Activated CD4-positive, alpha-beta T cell treated with anti-CD3 and anti-CD28 coated beads for 4 hours (primary cell): ENCODE results near the gene HBG2.
"Not testable (repeated sequence)": the region's sequence is repeated elsewhere in the genome, so short reads cannot be mapped to it uniquely, and the experiment has no call there.

Source experiments
- DNase-seq, 2 donors: peaks; one replicate each; pipeline ENCODE4 v3.0.0-alpha.2; 2020

The HBG2 gene

DNA sequence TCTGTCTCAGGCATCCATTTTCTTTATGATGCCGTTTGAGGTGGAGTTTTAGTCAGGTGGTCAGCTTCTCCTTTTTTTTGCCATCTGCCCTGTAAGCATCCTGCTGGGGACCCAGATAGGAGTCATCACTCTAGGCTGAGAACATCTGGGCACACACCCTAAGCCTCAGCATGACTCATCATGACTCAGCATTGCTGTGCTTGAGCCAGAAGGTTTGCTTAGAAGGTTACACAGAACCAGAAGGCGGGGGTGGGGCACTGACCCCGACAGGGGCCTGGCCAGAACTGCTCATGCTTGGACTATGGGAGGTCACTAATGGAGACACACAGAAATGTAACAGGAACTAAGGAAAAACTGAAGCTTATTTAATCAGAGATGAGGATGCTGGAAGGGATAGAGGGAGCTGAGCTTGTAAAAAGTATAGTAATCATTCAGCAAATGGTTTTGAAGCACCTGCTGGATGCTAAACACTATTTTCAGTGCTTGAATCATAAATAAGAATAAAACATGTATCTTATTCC is 26.1 kb upstream of the HBG2 start:
- DNase-seq = peak in 1 of 2 donors; percentile 2

- DNase-seq = no peak
These were observed 25.0 kb upstream of the HBG2 start for GRCh38 chr11:5279471-5280090.

GRCh38 chr11:5277807-5278382 is 23.3 kb upstream of the HBG2 start:
- no peak for DNase-seq

DNA sequence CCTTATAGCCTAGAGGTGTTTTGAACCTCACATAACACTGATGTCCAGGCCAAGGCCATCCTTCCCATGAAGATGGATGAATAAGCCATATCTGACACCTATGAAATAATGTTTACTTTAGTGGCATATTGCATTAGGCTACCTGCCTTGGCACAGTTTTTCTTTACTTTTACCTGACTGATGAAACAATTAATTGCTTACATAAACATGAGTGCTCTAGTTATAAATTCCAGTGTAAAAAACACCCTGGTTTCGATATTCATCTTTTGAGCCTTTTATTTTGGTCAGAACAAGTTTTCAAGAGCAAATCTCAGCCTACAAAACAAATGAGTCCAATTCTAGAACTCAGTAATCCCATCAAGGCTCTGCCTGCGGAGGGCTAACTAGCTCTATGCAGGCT is 22.1 kb upstream of the HBG2 start:
- DNase-seq = no peak

GRCh38 chr11:5275369-5276110 is 21.0 kb upstream of the HBG2 start:
- no peak for DNase-seq

- DNase-seq = no peak
These were observed 19.8 kb upstream of the HBG2 start for GRCh38 chr11:5274395-5274794.

DNA sequence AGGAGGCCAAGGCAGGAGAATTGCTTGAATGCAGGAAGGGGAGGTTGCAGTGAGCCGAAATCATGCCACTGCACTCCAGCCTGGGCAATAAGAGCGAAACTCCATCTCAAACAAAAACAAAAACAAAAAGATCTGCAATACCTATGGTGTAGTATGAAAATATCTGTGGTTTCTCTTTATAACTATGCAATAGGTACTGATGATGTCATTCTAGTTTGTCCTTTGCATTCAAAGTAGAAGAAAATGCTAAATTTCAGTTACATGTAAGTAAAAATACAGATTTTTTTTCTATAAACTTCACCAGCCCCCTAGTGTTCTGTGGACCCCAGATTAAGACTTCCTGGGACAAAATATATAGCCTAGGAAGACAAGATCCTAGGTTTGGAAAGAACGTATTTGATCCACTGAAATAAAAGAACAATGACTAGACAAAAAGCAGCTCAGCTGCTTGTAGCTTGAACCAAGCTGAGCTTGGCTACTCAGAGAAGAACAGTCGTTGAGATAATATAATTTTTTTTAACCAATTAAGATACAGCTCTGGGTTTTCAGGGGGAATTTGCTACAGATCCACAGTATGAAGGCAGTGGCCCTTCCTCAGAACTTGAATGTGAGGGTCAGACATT is 17.9 kb upstream of the HBG2 start:
- DNase-seq = no peak

GRCh38 chr11:5269715-5270147 is 15.2 kb upstream of the HBG2 start, which contains the start of gene HBE1:
HBE1 (minus strand) TSS chr11:5269945; CDS start chr11:5269890, 55 bp downstream.
- no peak for DNase-seq

DNA sequence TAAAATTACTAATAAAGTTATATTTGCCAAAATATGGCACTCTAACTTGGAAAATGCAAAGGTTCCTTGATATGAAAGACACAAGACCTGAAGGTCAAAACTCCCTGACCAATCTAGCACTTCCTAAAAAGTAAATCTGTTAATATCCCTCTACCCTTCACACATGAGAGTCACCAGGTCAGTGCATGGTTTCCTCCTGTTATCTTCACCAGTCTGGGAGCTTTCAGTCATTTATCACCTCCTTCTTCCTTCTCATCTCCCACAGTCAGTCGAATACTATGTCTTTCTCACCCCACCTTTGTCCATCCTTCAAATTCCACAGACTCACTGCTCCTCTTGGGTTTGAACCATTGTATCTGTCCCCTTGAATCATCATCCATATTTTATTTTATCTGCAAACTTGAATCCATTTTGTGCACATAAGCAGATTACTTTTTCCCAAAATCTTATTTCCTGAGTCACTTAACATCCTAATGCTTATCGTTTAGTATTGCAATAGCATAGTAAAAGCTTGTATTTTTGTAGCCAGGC is 12.5 kb upstream of the HBG2 start:
- DNase-seq = no peak

- DNase-seq = no peak
These were observed 12.0 kb upstream of the HBG2 start for GRCh38 chr11:5266609-5267008.

- no peak for DNase-seq
These were observed 11.3 kb upstream of the HBG2 start for GRCh38 chr11:5265832-5266231.

DNA sequence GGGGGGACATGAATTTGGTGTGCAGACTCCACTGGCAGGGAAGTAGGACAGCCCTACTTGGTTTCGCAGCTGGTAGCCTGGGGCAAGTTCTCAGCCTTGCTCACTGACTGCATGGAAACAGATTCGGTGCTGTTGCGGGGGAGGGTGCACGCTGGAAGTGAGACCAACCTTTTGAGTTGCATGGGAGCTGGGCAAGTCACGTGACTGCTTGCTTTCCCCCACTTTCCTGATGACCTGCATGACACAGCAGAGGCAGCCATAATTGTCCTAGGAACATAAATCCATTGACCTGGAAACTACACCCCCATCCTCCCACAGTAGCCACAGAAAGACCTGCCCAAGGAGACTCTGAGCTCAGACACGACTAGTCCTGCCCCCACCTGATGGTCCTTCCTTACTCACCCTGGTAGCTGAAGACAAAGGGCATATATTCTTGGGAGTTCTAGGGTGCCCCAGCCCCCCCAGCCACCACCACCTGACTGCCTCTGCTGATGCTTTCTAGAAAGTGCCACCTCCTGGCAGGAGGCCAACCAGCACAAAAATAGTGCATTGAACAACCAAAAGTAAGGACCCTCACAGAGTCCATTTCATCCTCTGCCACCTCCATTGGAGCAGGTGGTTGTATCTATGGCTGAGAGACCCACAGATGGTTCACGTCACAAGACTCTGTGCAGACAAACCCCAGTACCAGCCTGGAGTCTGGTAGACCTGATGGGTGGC is 4.1 kb upstream of the HBG2 start:
- no peak for DNase-seq

GRCh38 chr11:5257296-5257695 is 2.7 kb upstream of the HBG2 start:
- no peak for DNase-seq

DNA sequence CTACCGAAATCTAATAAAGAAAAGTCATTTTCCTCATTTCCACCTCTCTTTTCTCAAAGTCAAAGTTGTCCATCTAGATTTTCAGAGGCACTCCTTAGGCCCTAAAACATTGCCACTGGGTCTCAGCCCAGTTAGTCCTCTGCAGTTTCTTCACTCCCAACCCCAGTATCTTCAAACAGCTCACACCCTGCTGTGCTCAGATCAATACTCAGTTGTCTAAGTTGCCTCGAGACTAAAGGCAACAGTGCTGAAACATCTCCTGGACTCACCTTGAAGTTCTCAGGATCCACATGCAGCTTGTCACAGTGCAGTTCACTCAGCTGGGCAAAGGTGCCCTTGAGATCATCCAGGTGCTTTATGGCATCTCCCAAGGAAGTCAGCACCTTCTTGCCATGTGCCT is 558 bp downstream of the HBG2 start:
- not testable (repeated sequence) for DNase-seq

DNA sequence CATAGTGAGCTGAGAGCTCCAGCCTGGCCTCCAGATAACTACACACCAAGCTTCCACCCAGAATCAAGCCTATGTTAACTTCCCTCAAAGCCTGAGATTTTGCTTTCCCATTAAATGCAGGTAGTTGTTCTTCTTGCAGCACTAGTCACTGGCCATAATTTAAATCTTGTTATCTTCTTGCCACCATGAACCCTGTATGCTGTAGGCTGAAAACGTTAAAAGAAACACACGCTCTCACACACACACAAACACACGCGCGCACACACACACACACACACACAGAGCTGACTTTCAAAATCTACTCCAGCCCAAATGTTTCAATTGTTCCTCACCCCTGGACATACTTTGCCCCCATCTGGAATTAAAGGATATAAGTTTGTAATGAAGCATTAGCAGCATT is 1.1 kb downstream of the HBG2 start:
- DNase-seq = not testable (repeated sequence)

DNA sequence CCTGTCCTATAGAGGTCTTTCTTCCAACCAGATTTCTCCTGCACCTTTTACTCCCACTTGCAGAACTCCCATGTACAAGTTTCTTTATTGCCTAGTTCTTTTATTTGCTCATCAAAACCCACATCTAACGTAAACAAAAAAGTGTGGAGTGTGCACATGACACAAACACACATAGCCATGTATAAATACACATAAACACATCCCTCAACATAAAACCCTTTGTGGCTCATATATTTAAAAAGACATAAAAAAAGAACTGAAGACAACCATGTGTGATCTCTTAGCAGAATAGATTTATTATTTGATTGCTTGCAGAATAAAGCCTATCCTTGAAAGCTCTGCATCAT is 1.7 kb downstream of the HBG2 start:
- no peak for DNase-seq

- no peak for DNase-seq
These were observed 2.2 kb downstream of the HBG2 start for GRCh38 chr11:5252192-5252918.

- no peak for DNase-seq
These were observed 2.8 kb downstream of the HBG2 start for GRCh38 chr11:5251746-5252145.

GRCh38 chr11:5250543-5251204 is 3.9 kb downstream of the HBG2 start:
- DNase-seq = no peak

- not testable (repeated sequence) for DNase-seq
These were observed 4.7 kb downstream of the HBG2 start, which contains the start of gene HBG1 for GRCh38 chr11:5249807-5250396. HBG1 (minus strand) TSS chr11:5249857; CDS start chr11:5249804, 53 bp downstream.

DNA sequence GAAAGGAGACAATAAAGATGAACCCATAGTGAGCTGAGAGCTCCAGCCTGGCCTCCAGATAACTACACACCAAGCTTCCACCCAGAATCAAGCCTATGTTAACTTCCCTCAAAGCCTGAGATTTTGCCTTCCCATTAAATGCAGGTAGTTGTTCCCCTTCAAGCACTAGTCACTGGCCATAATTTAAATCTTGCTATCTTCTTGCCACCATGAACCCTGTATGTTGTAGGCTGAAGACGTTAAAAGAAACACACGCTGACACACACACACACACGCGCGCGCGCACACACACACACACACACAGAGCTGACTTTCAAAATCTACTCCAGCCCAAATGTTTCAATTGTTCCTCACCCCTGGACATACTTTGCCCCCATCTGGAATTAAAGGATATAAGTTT is 6.1 kb downstream of the HBG2 start:
- DNase-seq = not testable (repeated sequence)
